ENCODE measurements around the gene DNAJB12.
"Not testable (repeated sequence)": the region's sequence is repeated elsewhere in the genome, so short reads cannot be mapped to it uniquely, and the experiment has no call there.

The DNAJB12 gene

DNA sequence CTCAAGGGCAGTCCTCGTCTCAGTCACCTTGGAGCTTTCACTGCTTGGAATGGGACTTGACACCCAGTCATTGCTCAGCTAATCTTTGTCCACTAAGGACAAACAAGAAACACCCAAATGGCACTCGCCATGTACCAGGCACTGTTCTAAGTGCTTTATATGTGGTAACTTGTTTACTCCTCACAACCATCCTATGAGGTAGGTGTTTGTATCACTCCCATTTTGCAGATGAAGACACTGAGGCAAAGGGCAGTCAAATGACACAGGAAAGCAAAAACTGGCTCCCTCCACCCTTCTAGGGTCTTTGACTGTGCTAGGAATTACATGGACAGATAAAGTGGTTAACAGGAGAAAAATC is 24.7 kb downstream of the DNAJB12 start:
- DNase-seq: no peak

GRCh38 chr10:72329290-72330068 is 25.2 kb downstream of the DNAJB12 start:
- DNase-seq: no peak

GRCh38 chr10:72328829-72329204 is 25.9 kb downstream of the DNAJB12 start:
- no peak for DNase-seq

DNA sequence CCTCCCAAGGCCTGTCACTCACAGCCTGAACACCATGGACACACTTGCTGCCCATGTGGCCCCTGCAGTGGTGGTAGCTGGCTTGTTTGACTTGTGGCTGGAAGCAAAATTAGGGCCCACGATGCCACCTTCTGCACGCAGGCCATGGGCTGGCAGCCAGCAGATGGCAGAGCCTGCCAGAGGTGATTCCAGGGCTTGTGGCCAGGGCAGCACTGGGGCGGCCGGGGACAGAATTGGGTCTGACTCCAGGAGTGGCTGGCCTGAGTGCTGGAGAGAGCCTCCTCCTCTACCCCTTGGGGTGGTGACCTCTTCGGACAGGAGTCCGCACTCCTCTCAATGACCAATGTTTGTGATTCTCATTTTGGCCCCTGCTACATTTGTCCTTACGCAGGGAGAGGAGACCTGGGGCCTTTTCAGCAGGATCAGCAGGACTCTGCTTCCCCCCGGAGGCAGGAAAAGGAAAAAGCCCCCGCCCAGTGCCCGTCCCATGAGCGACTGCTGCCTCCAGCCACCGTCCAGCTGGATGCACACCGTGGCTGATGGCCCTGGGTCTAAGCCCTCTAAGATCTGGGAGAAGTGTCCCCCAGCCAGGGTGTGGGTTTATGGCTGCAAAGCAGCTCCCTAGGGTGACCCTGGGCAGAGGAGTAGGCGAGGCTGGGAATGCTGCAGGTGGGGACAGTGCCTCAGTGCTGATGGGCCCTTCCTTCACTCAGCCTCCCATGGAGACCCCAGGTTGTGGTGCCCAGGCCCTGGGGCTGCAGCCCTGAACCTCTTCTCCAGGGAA is 26.5 kb downstream of the DNAJB12 start:
- peak; percentile 55 to 59 for DNase-seq

- not testable (repeated sequence) for DNase-seq
Observed at GRCh38 chr10:72326665-72327603, 27.8 kb downstream of the DNAJB12 start.

- not testable (repeated sequence) for DNase-seq
Observed at GRCh38 chr10:72325243-72326175, 29.2 kb downstream of the DNAJB12 start.

- peak; percentile 58 to 74 for DNase-seq
Observed at GRCh38 chr10:72323771-72324191, 30.9 kb downstream of the DNAJB12 start.

- DNase-seq: no peak
Observed at GRCh38 chr10:72323108-72323749, 31.5 kb downstream of the DNAJB12 start.

DNA sequence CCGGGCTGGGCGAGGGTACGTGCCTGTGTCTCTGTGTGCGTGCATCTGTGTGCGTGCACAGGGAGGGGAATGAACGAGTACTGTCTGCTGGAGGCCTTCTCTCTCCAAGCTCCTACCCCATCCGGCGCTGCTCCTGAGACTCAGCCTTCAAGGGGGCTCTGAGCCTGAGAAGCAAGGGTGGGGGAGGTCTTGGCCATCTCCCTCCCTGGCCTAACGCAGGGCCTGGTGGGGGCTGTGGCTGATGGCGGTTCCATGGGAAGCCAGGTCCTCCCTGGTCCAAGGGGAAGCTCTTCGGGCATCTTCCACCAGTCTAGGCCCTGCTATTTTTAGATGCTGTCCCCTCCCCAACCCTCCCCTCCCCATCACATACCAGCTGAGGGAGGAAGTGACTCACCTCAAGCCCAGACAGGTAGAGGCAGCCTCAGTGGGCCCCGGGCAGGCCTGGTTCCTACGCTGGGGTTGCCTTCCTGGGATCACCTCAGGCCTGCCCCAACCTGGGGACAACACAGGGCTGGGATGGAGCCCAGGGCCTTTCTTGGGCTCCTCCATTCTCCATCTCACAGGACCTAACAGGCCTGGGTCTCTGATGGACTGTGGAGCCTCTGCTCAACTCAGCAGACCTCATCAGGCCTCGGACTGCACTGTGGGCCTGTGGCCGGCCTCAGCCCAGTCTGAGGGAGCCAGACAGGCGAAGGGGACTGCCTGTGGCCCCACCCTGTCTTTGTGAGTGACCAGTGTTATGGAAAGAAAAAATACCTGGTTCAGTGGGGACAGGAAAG is 32.2 kb downstream of the DNAJB12 start:
- DNase-seq: no peak

- DNase-seq: no peak
Observed at GRCh38 chr10:72322030-72322279, 32.8 kb downstream of the DNAJB12 start.

- no peak for DNase-seq
Observed at GRCh38 chr10:72321248-72322029, 33.3 kb downstream of the DNAJB12 start.

DNA sequence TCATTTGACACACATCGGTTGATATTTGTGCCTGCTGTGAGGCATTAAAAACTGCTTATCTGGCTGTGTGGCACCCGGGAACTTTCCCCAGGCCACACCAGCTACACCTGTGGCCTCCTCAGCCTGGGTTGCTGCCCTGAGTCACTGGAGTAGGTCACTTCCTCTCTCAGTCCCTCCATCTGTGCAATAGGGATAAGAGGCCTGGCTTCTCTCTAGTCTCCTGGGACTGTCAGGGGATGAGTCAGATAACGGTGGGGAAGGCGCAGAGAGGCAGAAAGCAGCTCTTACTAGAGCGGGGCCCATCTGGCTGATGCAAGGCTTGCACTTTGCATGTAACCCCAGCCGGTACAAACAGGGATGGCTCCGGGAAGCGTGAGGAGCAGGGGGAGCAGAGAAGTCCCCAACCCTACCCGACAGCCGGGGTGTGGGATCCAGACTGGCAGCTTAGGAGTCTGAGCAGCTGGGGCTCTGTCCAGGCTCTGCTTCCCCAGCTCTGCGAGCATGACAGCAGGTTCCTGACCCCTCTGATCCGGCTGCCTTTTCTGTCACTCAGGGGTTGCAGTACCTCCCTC is 34.0 kb downstream of the DNAJB12 start:
- peak; percentile 100 for DNase-seq

GRCh38 chr10:72319416-72320254 is 35.1 kb downstream of the DNAJB12 start:
- peak; percentile 91 for DNase-seq

GRCh38 chr10:72318418-72319262 is 36.1 kb downstream of the DNAJB12 start:
- DNase-seq: peak; percentile 38 to 43

DNA sequence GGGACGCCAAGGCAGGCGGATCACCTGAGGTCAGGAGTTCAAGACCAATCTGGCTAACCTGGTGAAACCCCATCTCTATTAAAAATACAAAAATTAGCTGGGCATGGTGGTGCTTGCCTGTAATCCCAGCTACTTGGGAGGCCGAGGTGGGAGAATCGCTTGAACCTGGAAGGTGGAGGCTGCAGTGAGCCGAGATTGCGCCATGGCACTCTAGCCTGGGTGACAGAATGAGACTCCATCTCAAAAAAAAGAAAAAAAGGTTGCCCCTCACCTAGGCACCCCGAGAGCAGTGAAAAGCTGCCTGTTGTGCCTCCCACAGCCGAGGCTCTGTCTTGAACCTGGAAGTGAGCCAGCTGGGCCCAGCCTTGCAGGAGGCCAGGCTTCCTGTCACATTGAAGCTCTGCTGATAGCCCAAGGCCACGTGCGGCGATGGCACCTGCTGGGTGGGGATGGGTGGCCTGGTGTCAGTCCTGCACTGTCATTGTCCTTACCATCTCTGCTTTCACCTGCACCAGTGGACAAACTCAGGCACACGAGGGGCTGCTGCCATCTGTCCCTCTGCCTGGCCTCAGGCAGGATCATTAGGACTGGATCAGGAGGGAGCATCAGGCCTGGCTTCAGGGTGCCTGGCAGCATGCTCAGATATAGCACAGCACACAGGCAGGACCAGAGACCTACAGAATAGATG is 37.8 kb downstream of the DNAJB12 start:
- DNase-seq: peak; percentile 69 to 80

DNA sequence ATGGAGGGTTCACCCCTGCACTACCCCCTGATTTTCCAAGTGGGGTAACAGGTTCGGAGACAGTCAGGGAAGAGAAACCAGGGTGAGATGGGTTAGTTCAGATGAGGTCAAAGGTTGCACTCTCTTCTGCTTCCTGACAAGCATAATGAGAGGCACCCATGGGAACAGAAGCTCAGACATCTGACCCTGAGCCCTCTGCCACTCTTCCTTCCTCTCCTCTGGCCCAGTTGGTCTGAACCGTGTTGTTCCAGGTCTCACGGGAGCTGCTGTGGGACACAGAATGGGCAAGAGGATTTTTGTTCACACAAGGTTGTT is 38.4 kb downstream of the DNAJB12 start:
- DNase-seq: no peak
